Measurements from ENCODE around the gene AMER1. TPM values are rescaled to one million over a fixed set of nuclear protein-coding genes. Genes with fewer than 3 reads are reported as not detected.

Gene AMER1
- total and polyA plus RNA-seq, 7 donors, result 1.2 to 7.5 (median 4.3) TPM

DNA sequence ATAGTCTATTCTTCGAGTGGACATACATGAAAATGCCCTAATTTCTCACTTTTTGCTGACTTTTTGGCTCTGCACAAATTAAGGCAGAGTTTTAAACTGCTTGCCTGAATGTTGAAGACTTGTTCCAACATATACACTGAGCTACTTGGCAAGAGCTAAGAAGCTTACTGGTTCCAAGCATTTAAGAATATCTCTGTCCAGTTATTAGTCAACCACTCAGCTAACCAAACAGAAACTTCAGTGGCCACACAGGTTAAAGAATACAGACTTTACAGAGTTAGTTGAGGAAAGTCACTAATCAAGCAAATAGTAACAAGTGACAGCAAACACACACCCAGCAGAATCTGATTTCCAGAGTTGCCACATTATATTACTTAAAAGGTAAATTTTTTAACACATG lies 35.5 kb downstream of the AMER1 start:
- intact Hi-C loops (cut with DNase I), result no loop called here
- Histone ChIP-seq H3K36me3 (no peaks in the 10 kb centered on the region), H3K27me3 (no peaks in the 10 kb centered on the region), H3K27ac (no peak overlapping the region), H3K4me3 (no peak overlapping the region), H3K9me3 (no peaks in the 10 kb centered on the region), H3K4me1 (no peaks in the 10 kb centered on the region)
- TF ChIP-seq EP300 (IDR thresholded peaks at IDR 0.05) (no peak), POLR2AphosphoS5 (IDR thresholded peaks at IDR 0.05) (no peak), POLR2A (IDR thresholded peaks at IDR 0.05) (no peak)
- TF ChIP-seq, protein P1, sequence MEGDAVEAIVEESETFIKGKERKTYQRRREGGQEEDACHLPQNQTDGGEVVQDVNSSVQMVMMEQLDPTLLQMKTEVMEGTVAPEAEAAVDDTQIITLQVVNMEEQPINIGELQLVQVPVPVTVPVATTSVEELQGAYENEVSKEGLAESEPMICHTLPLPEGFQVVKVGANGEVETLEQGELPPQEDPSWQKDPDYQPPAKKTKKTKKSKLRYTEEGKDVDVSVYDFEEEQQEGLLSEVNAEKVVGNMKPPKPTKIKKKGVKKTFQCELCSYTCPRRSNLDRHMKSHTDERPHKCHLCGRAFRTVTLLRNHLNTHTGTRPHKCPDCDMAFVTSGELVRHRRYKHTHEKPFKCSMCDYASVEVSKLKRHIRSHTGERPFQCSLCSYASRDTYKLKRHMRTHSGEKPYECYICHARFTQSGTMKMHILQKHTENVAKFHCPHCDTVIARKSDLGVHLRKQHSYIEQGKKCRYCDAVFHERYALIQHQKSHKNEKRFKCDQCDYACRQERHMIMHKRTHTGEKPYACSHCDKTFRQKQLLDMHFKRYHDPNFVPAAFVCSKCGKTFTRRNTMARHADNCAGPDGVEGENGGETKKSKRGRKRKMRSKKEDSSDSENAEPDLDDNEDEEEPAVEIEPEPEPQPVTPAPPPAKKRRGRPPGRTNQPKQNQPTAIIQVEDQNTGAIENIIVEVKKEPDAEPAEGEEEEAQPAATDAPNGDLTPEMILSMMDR (IDR thresholded peaks at IDR 0.05), result no peak
- no peak for DNase-seq
- 86 to 87% methylated on average over 1 of the region's 1 CpG for WGBS, 2 donors

DNA sequence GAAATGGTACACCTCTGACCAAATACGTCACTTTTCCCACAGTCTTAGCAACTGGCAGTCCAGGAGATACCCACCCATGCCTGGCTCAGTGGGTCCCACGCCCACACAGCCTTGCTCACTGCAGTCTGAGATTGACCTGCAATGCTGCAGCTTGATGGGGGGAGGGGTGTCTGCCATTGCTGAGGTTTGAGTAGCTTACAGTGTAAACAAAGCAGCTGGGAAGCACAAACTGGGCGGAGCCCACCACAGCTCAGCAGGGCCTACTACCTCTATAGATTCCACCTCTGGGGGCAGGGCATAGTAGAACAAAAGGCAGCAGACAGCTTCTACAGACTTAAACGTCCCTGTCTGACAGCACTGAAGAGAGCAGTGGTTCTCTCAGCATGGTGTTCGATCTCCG lies 52.7 kb downstream of the AMER1 start:
- no peak for TF ChIP-seq POLR2AphosphoS5 (IDR thresholded peaks at IDR 0.05)
- TF ChIP-seq, protein P1 (IDR thresholded peaks at IDR 0.05), result no peak
- no peak for TF ChIP-seq POLR2A (IDR thresholded peaks at IDR 0.05)
- TF ChIP-seq EP300 (IDR thresholded peaks at IDR 0.05), result no peak

DNA sequence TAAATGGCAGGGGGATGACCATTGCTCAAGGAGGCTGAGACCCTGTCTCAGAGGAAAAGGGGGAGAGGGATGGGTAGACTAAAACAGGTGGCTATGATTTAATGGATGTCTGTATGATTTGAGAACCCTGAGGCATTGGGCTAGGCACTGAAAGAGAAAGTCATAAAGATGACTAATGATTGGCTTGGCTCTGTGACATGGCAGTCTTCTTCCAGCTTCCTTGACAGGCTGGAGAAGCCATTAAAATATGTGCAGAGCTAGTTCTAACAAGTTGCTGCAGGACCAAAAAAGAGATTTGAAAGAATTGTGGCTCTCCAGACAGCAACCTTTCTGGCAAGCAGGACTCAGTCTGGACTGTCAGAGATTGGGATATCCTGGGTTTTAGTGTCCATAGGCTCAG lies 53.6 kb downstream of the AMER1 start:
- no peaks in the 10 kb centered on the region for H3K4me1 ChIP-seq
- no peaks in the 10 kb centered on the region for H3K36me3 ChIP-seq
- no peak overlapping the region for H3K27ac ChIP-seq
- TF ChIP-seq, protein P1 (IDR thresholded peaks at IDR 0.05), result no peak
- TF ChIP-seq POLR2A (IDR thresholded peaks at IDR 0.05), result no peak
- no peak for TF ChIP-seq EP300 (IDR thresholded peaks at IDR 0.05)
- no peak for TF ChIP-seq POLR2AphosphoS5 (IDR thresholded peaks at IDR 0.05)
- no peaks in the 10 kb centered on the region for H3K27me3 ChIP-seq
- DNase-seq, result no peak
- no peaks in the 10 kb centered on the region for H3K9me3 ChIP-seq
- no peak overlapping the region for H3K4me3 ChIP-seq
- intact Hi-C loops (cut with DNase I), result no loop called here

More for the DNA sequence above, 52.7 kb downstream of the AMER1 start:
- Histone ChIP-seq H3K4me3 (no peak overlapping the region), H3K9me3 (no peaks in the 10 kb centered on the region), H3K4me1 (no peaks in the 10 kb centered on the region), H3K27me3 (no peaks in the 10 kb centered on the region), H3K36me3 (no peaks in the 10 kb centered on the region), H3K27ac (no peak overlapping the region)
- intact Hi-C loops (cut with DNase I), result no loop called here
- DNase-seq, result no peak
- WGBS, 2 donors, result 67 to 72% methylated on average over 6 of the region's 6 CpGs

DNA sequence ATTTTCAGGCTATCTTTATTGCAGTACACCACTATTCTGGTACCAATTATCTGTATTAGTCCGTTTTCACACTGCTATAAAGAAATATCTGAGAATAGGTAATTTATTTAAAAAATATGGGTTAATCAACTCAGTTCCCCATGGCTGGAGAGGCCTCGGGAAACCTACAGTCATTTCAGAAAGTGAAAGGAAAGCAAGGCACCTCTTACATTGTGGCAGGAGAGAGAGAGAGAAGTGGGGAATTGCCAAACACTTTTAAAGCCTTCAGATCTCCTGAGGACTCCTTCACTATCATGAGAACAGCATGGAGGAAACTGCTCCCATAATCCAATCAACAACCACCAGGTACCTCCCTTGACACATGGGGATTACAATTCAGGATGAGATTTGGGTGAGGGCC lies 54.7 kb downstream of the AMER1 start:
- no peak for DNase-seq
- intact Hi-C loops (cut with DNase I), result no loop called here
- 72 to 78% methylated on average over 2 of the region's 2 CpGs for WGBS, 2 donors
- TF ChIP-seq POLR2AphosphoS5 (IDR thresholded peaks at IDR 0.05), result no peak
- TF ChIP-seq EP300 (IDR thresholded peaks at IDR 0.05), result no peak
- TF ChIP-seq, protein P1 (IDR thresholded peaks at IDR 0.05), result no peak
- no peak for TF ChIP-seq POLR2A (IDR thresholded peaks at IDR 0.05)
- Histone ChIP-seq H3K4me3 (no peak overlapping the region), H3K36me3 (no peaks in the 10 kb centered on the region), H3K9me3 (no peaks in the 10 kb centered on the region), H3K27me3 (no peaks in the 10 kb centered on the region), H3K4me1 (no peaks in the 10 kb centered on the region), H3K27ac (no peak overlapping the region)

Small RNA genes lying within 50 kb of the gene (small RNA-seq; reads per million reads assigned to genes)
- gene RN7SL799P, result 0 reads per million in 3 donors

Other genes with a start within 250 kb of the AMER1 start
- under 1 TPM in 1 of 4 donors, not detected in 3; 0.36 TPM for gene ASB12, start 24.9 kb upstream of the AMER1 start, total RNA-seq
- 1 to 10 TPM in 1 of 3 donors, under 1 TPM in 1, not detected in 1; 0.17 to 1.2 TPM for gene ASB12, start 24.9 kb upstream of the AMER1 start, polyA plus RNA-seq
- gene MTMR8, start 189.7 kb upstream of the AMER1 start, total RNA-seq, result 1 to 10 TPM; 1.4 to 4.3 (median 3.6) TPM
- 1 to 10 TPM; 1.8 to 2.1 (median 1.8) TPM for gene MTMR8, start 189.7 kb upstream of the AMER1 start, polyA plus RNA-seq